ENCODE data around the gene APOBEC4.

The APOBEC4 gene

GRCh38 chr1:183597656-183598347 lies 55.3 kb downstream of the APOBEC4 start:
- no peak for DNase-seq

GRCh38 chr1:183596500-183596899 lies 56.6 kb downstream of the APOBEC4 start:
- no peak for DNase-seq
